OCI-LY7 (cell line): ENCODE measurements around the gene GNL3L. TPM values are rescaled to one million over a fixed set of nuclear protein-coding genes. Genes with fewer than 3 reads are reported as not detected.

ENCODE experiments used
- BruUV-seq: library from RNA; stranded (reverse); fragments of 400-500 nt; replicated peaks from 2 replicates; lab custom pipeline; 2021; lab: Mats Ljungman, UMichigan
- CTCF ChIA-PET: fragments of 300-600 bp; sonication (Branson Sonifier 250); formaldehyde crosslinking; loops from one replicate; lab custom pipeline; 2022; ENCODE audit warnings: antibody characterized with exemption; ENCODE audit not compliant: unreplicated experiment; lab: Charles Lee
- POLR2A ChIA-PET: fragments of 300-600 bp; sonication (Branson Sonifier 250); formaldehyde crosslinking; loops from one replicate; lab custom pipeline; 2022; ENCODE audit warnings: antibody characterized with exemption; lab: Charles Lee
- DNase-seq: peaks from one replicate; pipeline ENCODE4 v3.0.0-alpha.2; 2015; ENCODE audit warnings: low spot score
- H2AFZ ChIP-seq: fragments of 200-600 bp; sonication (generic), shearing (Covaris generic); 2 replicates; pipeline ENCODE4 v1.6.1; 2014; ENCODE audit warnings: mild to moderate bottlenecking, antibody characterized with exemption, low read length, moderate library complexity
- H3K27ac ChIP-seq: fragments of 200-600 bp; sonication (generic); 2 replicates; pipeline ENCODE4 v1.5.1; 2014; ENCODE audit warnings: mixed run types, low read depth, mild to moderate bottlenecking, moderate library complexity, low read length, inconsistent platforms; ENCODE audit not compliant: poor library complexity, severe bottlenecking
- H3K36me3 ChIP-seq: fragments of 200-600 bp; sonication (generic); 2 replicates; pipeline ENCODE4 v1.6.1; 2014; ENCODE audit warnings: mild to moderate bottlenecking, antibody characterized with exemption, low read length, moderate library complexity, mixed read lengths; ENCODE audit not compliant: insufficient read depth
- H3K4me1 ChIP-seq: fragments of 200-600 bp; sonication (generic); 2 replicates; pipeline ENCODE4 v1.5.1; 2014; ENCODE audit warnings: mild to moderate bottlenecking, low read length; ENCODE audit not compliant: insufficient read depth, poor library complexity, severe bottlenecking
- H3K4me2 ChIP-seq: fragments of 200-600 bp; sonication (generic); 2 replicates; pipeline ENCODE4 v1.6.1; 2014; ENCODE audit warnings: mild to moderate bottlenecking, low read length
- H3K4me3 ChIP-seq: fragments of 200-600 bp; sonication (generic); 2 replicates; pipeline ENCODE4 v1.5.1; 2014; ENCODE audit warnings: mild to moderate bottlenecking, low read depth, low read length; ENCODE audit not compliant: poor library complexity, severe bottlenecking
- H3K79me2 ChIP-seq: fragments of 200-600 bp; sonication (generic); 2 replicates; pipeline ENCODE4 v1.6.1; 2016; ENCODE audit warnings: low read depth, mild to moderate bottlenecking, low read length, moderate library complexity, mixed read lengths; ENCODE audit not compliant: insufficient read depth
- H3K9me2 ChIP-seq: fragments of 200-600 bp; sonication (generic); 2 replicates; pipeline ENCODE4 v1.6.1; 2016; ENCODE audit warnings: mild to moderate bottlenecking, low read length, mixed read lengths; ENCODE audit not compliant: insufficient read depth
- H3K9me3 ChIP-seq: fragments of 200-600 bp; sonication (generic); 2 replicates; pipeline ENCODE4 v1.6.1; 2014; ENCODE audit warnings: mild to moderate bottlenecking, mixed run types, low read length, mixed read lengths
- H4K20me1 ChIP-seq: fragments of 200-600 bp; sonication (generic); 2 replicates; pipeline ENCODE4 v1.6.1; 2014; ENCODE audit warnings: mild to moderate bottlenecking, antibody characterized with exemption, low read length, moderate library complexity, mixed read lengths; ENCODE audit not compliant: insufficient read depth
- CTCF ChIP-seq: fragments of 200-600 bp; sonication (generic); conservative IDR thresholded peaks from 2 replicates; pipeline ENCODE4 v1.5.1; 2014; ENCODE audit warnings: mild to moderate bottlenecking, antibody characterized with exemption, low read length, moderate library complexity, mixed read lengths
- EZH2phosphoT487 ChIP-seq: fragments of 200-600 bp; sonication (generic); IDR thresholded peaks from 2 replicates; pipeline ENCODE4 v1.6.1; 2018; ENCODE audit warnings: low read depth, borderline replicate concordance, mild to moderate bottlenecking, mixed run types, antibody characterized with exemption, low read length, moderate library complexity, mixed read lengths
- intact Hi-C: fragments of 100-400 bp; cut with micrococcal nuclease; formaldehyde crosslinking; loops from one replicate; pipeline ENCODE4 v1.10.0; 2022; ENCODE audit not compliant: unreplicated experiment
- total RNA-seq, 2 experiments: library from RNA; depleted of rRNA in 1 of 2; stranded (reverse); fragments of >200 nt in 1 of 2; shearing (Covaris generic) in 1 of 2; gene quantifications; 2 replicates each; pipeline ENCODE4 v1.2.3, GENCODE V29; 2014 to 2022

GNL3L gene
- total RNA-seq, 2 experiments from 2014 or later, result 45.1 to 71.5 TPM

GRCh38 chrX:54496517-54496852, 33.5 kb upstream of the GNL3L start:
- Histone ChIP-seq H3K27ac (no peak overlapping the region), H3K4me1 (no peaks in the 10 kb centered on the region), H3K79me2 (no peaks in the 10 kb centered on the region), H4K20me1 (no peaks in the 10 kb centered on the region), H3K36me3 (no peaks in the 10 kb centered on the region), H3K9me2 (no peaks in the 10 kb centered on the region), H3K9me3 (no peaks in the 10 kb centered on the region), H2AFZ (no peak overlapping the region), H3K4me2 (peak overlapping the region; percentile 44; the same call in 1 of the 2 replicates), H3K4me3 (no peak overlapping the region)
- no TSS peak for BruUV-seq
- intact Hi-C loops, result no loop called here
- TF ChIP-seq CTCF, result no peak
- TF ChIP-seq EZH2phosphoT487, result no peak
- CTCF ChIA-PET, result no interaction called here
- DNase-seq, result no peak
- POLR2A ChIA-PET, result no interaction called here

GRCh38 chrX:54496936-54497335, 33.1 kb upstream of the GNL3L start:
- intact Hi-C loops, result no loop called here
- no peak for TF ChIP-seq EZH2phosphoT487
- TF ChIP-seq CTCF, result no peak
- H3K36me3 ChIP-seq, result no peaks in the 10 kb centered on the region
- no TSS peak for BruUV-seq
- DNase-seq, result no peak
- CTCF ChIA-PET, result no interaction called here
- H2AFZ ChIP-seq, result no peak overlapping the region
- H3K9me2 ChIP-seq, result no peaks in the 10 kb centered on the region
- H3K4me3 ChIP-seq, result no peak overlapping the region
- H3K79me2 ChIP-seq, result no peaks in the 10 kb centered on the region
- H4K20me1 ChIP-seq, result no peaks in the 10 kb centered on the region
- no peak overlapping the region for H3K4me2 ChIP-seq
- no peaks in the 10 kb centered on the region for H3K9me3 ChIP-seq
- no peaks in the 10 kb centered on the region for H3K4me1 ChIP-seq
- no peak overlapping the region for H3K27ac ChIP-seq
- POLR2A ChIA-PET, result no interaction called here

GRCh38 chrX:54509400-54509799, 20.6 kb upstream of the GNL3L start:
- Histone ChIP-seq H3K27ac (no peak overlapping the region), H3K9me2 (no peaks in the 10 kb centered on the region), H3K4me1 (no peaks in the 10 kb centered on the region), H3K4me3 (no peak overlapping the region), H3K9me3 (no peaks in the 10 kb centered on the region), H3K36me3 (no peaks in the 10 kb centered on the region), H3K79me2 (no peaks in the 10 kb centered on the region), H3K4me2 (no peak overlapping the region), H4K20me1 (no peaks in the 10 kb centered on the region), H2AFZ (no peak overlapping the region)
- no peak for DNase-seq
- POLR2A ChIA-PET, result no interaction called here
- TF ChIP-seq EZH2phosphoT487, result no peak
- CTCF ChIA-PET, result no interaction called here
- BruUV-seq, result no TSS peak
- intact Hi-C loops, result no loop called here
